T-cell (primary cell): ENCODE measurements around the gene KCNQ5. TPM values are rescaled to one million over a fixed set of nuclear protein-coding genes. Genes with fewer than 3 reads are reported as not detected.

Source experiments
- ATAC-seq, 4 experiments: fragments of 200-7000 bp in 3 of 4; fragments of 150-1000 bp in 1 of 4; cut with Tn5 transposase; replicated peaks in 1 of 4; 1 replicate in 3 of 4; 2 replicates in 1 of 4; pipeline ENCODE4 v1.10.0; 2021; ENCODE audit warnings: moderate library complexity in 3 of 4, mild to moderate bottlenecking in 2 of 4, moderate number of reproducible peaks in 1 of 4
- CTCF ChIA-PET, 2 donors: fragments of 300-600 bp; sonication (Branson Sonifier 250); formaldehyde crosslinking; loops; one replicate each; lab custom pipeline; 2022; ENCODE audit warnings: antibody characterized with exemption in 2 of 2; lab: Charles Lee
- POLR2A ChIA-PET, 2 donors: fragments of 300-600 bp; sonication (Branson Sonifier 250); formaldehyde crosslinking; loops; one replicate each; lab custom pipeline; 2022; ENCODE audit warnings: antibody characterized with exemption in 2 of 2; lab: Charles Lee
- DNase-seq, 35 experiments: peaks; one replicate each; pipeline versions ENCODE4 v3.0.0 to v3.0.0-alpha.2; 2013 to 2023
- H3K27ac ChIP-seq: one replicate; pipeline ENCODE4 v1.5.1; 2013; ENCODE audit warnings: low read length
- H3K27me3 ChIP-seq, 2 experiments: replicated peaks in 1 of 2; 1 replicate in 1 of 2; 2 replicates in 1 of 2; pipeline versions ENCODE4 v1.6.1 to v1.7.0; 2013; ENCODE audit warnings: low read length in 1 of 2, mixed read lengths in 1 of 2; ENCODE audit not compliant: control insufficient read depth in 2 of 2, insufficient read depth in 2 of 2; ENCODE audit errors: extremely low read depth in 1 of 2
- H3K36me3 ChIP-seq, 2 donors: 1 replicate in 1 of 2; 2 replicates in 1 of 2; pipeline versions ENCODE4 v1.6.1 to v1.7.0; 2013; ENCODE audit warnings: low read length in 1 of 2; ENCODE audit not compliant: control insufficient read depth in 2 of 2, insufficient read depth in 1 of 2; ENCODE audit errors: extremely low read depth in 1 of 2
- H3K4me1 ChIP-seq, 2 experiments: 1 replicate in 1 of 2; 2 replicates in 1 of 2; pipeline versions ENCODE4 v1.6.1 to v1.7.0; 2013; ENCODE audit warnings: low read length in 2 of 2, mixed read lengths in 1 of 2; ENCODE audit not compliant: insufficient read depth in 2 of 2, control insufficient read depth in 1 of 2; ENCODE audit errors: extremely low read depth in 1 of 2
- H3K4me3 ChIP-seq, 2 donors: 1 replicate in 1 of 2; 2 replicates in 1 of 2; pipeline versions ENCODE4 v1.5.1 to v1.7.0; 2013; ENCODE audit warnings: mild to moderate bottlenecking in 2 of 2, low read length in 1 of 2, moderate library complexity in 1 of 2; ENCODE audit not compliant: control insufficient read depth in 1 of 2; ENCODE audit errors: extremely low read depth in 1 of 2
- H3K9me3 ChIP-seq: 2 replicates; pipeline ENCODE4 v1.7.0; 2013
- H3K27ac Mint-ChIP-seq, 2 donors: one replicate each; pipeline ENCODE4 v1.8.0; 2020 to 2021; ENCODE audit warnings: mild to moderate bottlenecking in 2 of 2, mixed read lengths in 2 of 2
- H3K27me3 Mint-ChIP-seq, 2 donors: one replicate each; pipeline ENCODE4 v1.8.0; 2021 to 2022; ENCODE audit warnings: mixed read lengths in 2 of 2
- H3K36me3 Mint-ChIP-seq: one replicate; pipeline ENCODE4 v1.8.0; 2021; ENCODE audit warnings: mixed read lengths
- H3K4me1 Mint-ChIP-seq, 3 donors: one replicate each; pipeline ENCODE4 v1.8.0; 2020 to 2022; ENCODE audit warnings: mixed read lengths in 3 of 3, mild to moderate bottlenecking in 1 of 3
- H3K4me3 Mint-ChIP-seq, 3 donors: one replicate each; pipeline ENCODE4 v1.8.0; 2020 to 2022; ENCODE audit warnings: mild to moderate bottlenecking in 3 of 3, mixed read lengths in 3 of 3, moderate library complexity in 3 of 3
- H3K9me3 Mint-ChIP-seq, 3 donors: one replicate each; pipeline ENCODE4 v1.8.0; 2020 to 2022; ENCODE audit warnings: mixed read lengths in 3 of 3
- WGBS: methylation state at CpG from one replicate; pipeline ENCODE4 v1.1.5; 2013; ENCODE audit warnings: missing lambda C conversion rate; ENCODE audit not compliant: insufficient coverage; 5-methylcytosine and 5-hydroxymethylcytosine counted together
- total RNA-seq, 35 experiments: library from RNA in 6 of 35; stranded (reverse) in 6 of 35; fragments of 120-200 nt in 1 of 35; gene quantifications; one replicate each; pipeline versions ENCODE4 v1.2.1 to v1.2.4 and lab custom pipeline; 2013 to 2026

The KCNQ5 gene
- total RNA-seq, 5 donors from 2014 or later (not counting 1 experiment from before 2014, with no cell fraction given): 3.5 to 5.3 (median 4.3) TPM

GRCh38 chr6:72635636-72636035 is 13.8 kb downstream of the KCNQ5 start:
- CTCF ChIA-PET: interaction anchor here (0.6 to 1.5 kb wide), 3 partner anchors 15 to 34 kb away, joined by 3 to 8 read pairs (median 4); no protein-coding TSS in a partner anchor
- Mint-ChIP-seq H3K9me3 (peaks cover 0 to 6% (median 0%) of the 10 kb centered on the region in 3 donors), H3K36me3 (peaks cover 13% of the 10 kb centered on the region), H3K27ac (no peak overlapping the region), H3K4me3 (no peak overlapping the region), H3K4me1 (peaks cover 0 to 3% (median 0%) of the 10 kb centered on the region in 3 donors), H3K27me3 (no peaks in the 10 kb centered on the region)
- no peaks in the 10 kb centered on the region for H3K27me3 ChIP-seq
- no peak for DNase-seq
- no CpG with 5 or more reads among the region's 2 CpGs for WGBS
- no peaks in the 10 kb centered on the region for H3K36me3 ChIP-seq
- no peak overlapping the region for H3K4me3 ChIP-seq
- H3K9me3 ChIP-seq: no peaks in the 10 kb centered on the region
- no peak for ATAC-seq
- H3K27ac ChIP-seq: no peak overlapping the region
- no peaks in the 10 kb centered on the region for H3K4me1 ChIP-seq
- POLR2A ChIA-PET: interaction anchor here in 1 of 2 donors (0.6 kb wide), 1 partner anchor 644 kb away, joined by 7 read pairs; no protein-coding TSS in a partner anchor

- ATAC-seq: no peak
- Histone ChIP-seq H3K36me3 (no peaks in the 10 kb centered on the region), H3K27me3 (no peaks in the 10 kb centered on the region), H3K9me3 (no peaks in the 10 kb centered on the region), H3K4me1 (no peaks in the 10 kb centered on the region), H3K4me3 (no peak overlapping the region), H3K27ac (no peak overlapping the region)
- peaks cover 7% of the 10 kb centered on the region for H3K36me3 Mint-ChIP-seq
- DNase-seq: no peak
- H3K9me3 Mint-ChIP-seq: peaks cover 0 to 4% (median 0%) of the 10 kb centered on the region in 3 donors
- no peaks in the 10 kb centered on the region for H3K27me3 Mint-ChIP-seq
- no CpG with 5 or more reads among the region's 2 CpGs for WGBS
- H3K27ac Mint-ChIP-seq: no peak overlapping the region
- ChIA-PET POLR2A (no interaction called here), CTCF (interaction anchor here (0.6 to 1.5 kb wide), 2 partner anchors 19 to 33 kb away, joined by 3 to 4 read pairs; no protein-coding TSS in a partner anchor)
- H3K4me1 Mint-ChIP-seq: peaks cover 0 to 4% (median 0%) of the 10 kb centered on the region in 3 donors
- H3K4me3 Mint-ChIP-seq: no peak overlapping the region
Measured at GRCh38 chr6:72636215-72636614, 14.4 kb downstream of the KCNQ5 start.

GRCh38 chr6:72636786-72637185 is 14.9 kb downstream of the KCNQ5 start:
- H3K27ac Mint-ChIP-seq: no peak overlapping the region
- no CpG with 5 or more reads among the region's 3 CpGs for WGBS
- no peaks in the 10 kb centered on the region for H3K27me3 ChIP-seq
- H3K9me3 ChIP-seq: no peaks in the 10 kb centered on the region
- ChIA-PET POLR2A (no interaction called here), CTCF (interaction anchor here in 1 of 2 donors (1.5 kb wide), 1 partner anchor 20 kb away, joined by 3 read pairs; no protein-coding TSS in a partner anchor)
- peaks cover 7% of the 10 kb centered on the region for H3K36me3 Mint-ChIP-seq
- H3K9me3 Mint-ChIP-seq: no peaks in the 10 kb centered on the region
- no peaks in the 10 kb centered on the region for H3K36me3 ChIP-seq
- H3K27ac ChIP-seq: no peak overlapping the region
- H3K27me3 Mint-ChIP-seq: no peaks in the 10 kb centered on the region
- ATAC-seq: no peak
- DNase-seq: no peak
- H3K4me3 Mint-ChIP-seq: no peak overlapping the region
- H3K4me3 ChIP-seq: no peak overlapping the region
- H3K4me1 ChIP-seq: no peaks in the 10 kb centered on the region
- H3K4me1 Mint-ChIP-seq: peaks cover 0 to 4% (median 0%) of the 10 kb centered on the region in 3 donors

- 100% methylated on average over 3 of the region's 5 CpGs for whole genome bisulfite sequencing
- Mint-ChIP-seq H3K9me3 (no peaks in the 10 kb centered on the region), H3K36me3 (no peaks in the 10 kb centered on the region), H3K4me3 (no peak overlapping the region), H3K27me3 (no peaks in the 10 kb centered on the region), H3K27ac (no peak overlapping the region), H3K4me1 (peaks cover 0 to 5% (median 3%) of the 10 kb centered on the region in 3 donors)
- Histone ChIP-seq H3K27me3 (no peaks in the 10 kb centered on the region), H3K36me3 (no peaks in the 10 kb centered on the region), H3K9me3 (no peaks in the 10 kb centered on the region), H3K27ac (no peak overlapping the region), H3K4me1 (no peaks in the 10 kb centered on the region), H3K4me3 (no peak overlapping the region)
- CTCF ChIA-PET: interaction anchor here (0.7 to 0.9 kb wide), 2 partner anchors 15 to 24 kb away, joined by 3 read pairs; no protein-coding TSS in a partner anchor
- ATAC-seq (no peak), DNase-seq (no peak)
- POLR2A ChIA-PET: no interaction called here
Measured at GRCh38 chr6:72639920-72640614, 18.2 kb downstream of the KCNQ5 start.

GRCh38 chr6:72640615-72640930 is 18.7 kb downstream of the KCNQ5 start:
- DNase-seq: no peak
- H3K9me3 Mint-ChIP-seq: no peaks in the 10 kb centered on the region
- no peaks in the 10 kb centered on the region for H3K27me3 Mint-ChIP-seq
- ChIA-PET CTCF (no interaction called here), POLR2A (no interaction called here)
- no peak overlapping the region for H3K4me3 Mint-ChIP-seq
- Histone ChIP-seq H3K36me3 (no peaks in the 10 kb centered on the region), H3K27ac (no peak overlapping the region), H3K4me1 (no peaks in the 10 kb centered on the region), H3K4me3 (no peak overlapping the region), H3K9me3 (no peaks in the 10 kb centered on the region), H3K27me3 (no peaks in the 10 kb centered on the region)
- ATAC-seq: no peak
- H3K36me3 Mint-ChIP-seq: no peaks in the 10 kb centered on the region
- H3K27ac Mint-ChIP-seq: no peak overlapping the region
- H3K4me1 Mint-ChIP-seq: peaks cover 0 to 5% (median 3%) of the 10 kb centered on the region in 3 donors

- no peak overlapping the region for H3K27ac Mint-ChIP-seq
- H3K36me3 Mint-ChIP-seq: peaks cover 4% of the 10 kb centered on the region
- no peaks in the 10 kb centered on the region for H3K9me3 ChIP-seq
- H3K36me3 ChIP-seq: no peaks in the 10 kb centered on the region
- DNase-seq: no peak
- H3K27me3 ChIP-seq: no peaks in the 10 kb centered on the region
- H3K4me1 ChIP-seq: no peaks in the 10 kb centered on the region
- ChIA-PET CTCF (no interaction called here), POLR2A (interaction anchor here in 1 of 2 donors (0.7 kb wide), 1 partner anchor 282 kb away, joined by 3 read pairs; no protein-coding TSS in a partner anchor)
- ATAC-seq: no peak
- no peak overlapping the region for H3K4me3 ChIP-seq
- H3K9me3 Mint-ChIP-seq: no peaks in the 10 kb centered on the region
- WGBS: no CpG with 5 or more reads among the region's 1 CpG
- H3K27ac ChIP-seq: no peak overlapping the region
- H3K27me3 Mint-ChIP-seq: no peaks in the 10 kb centered on the region
- H3K4me3 Mint-ChIP-seq: no peak overlapping the region
- peaks cover 0 to 5% (median 3%) of the 10 kb centered on the region in 3 donors for H3K4me1 Mint-ChIP-seq
Measured at GRCh38 chr6:72642435-72642834, 20.6 kb downstream of the KCNQ5 start.
